Loucy (cell line): Measurements from ENCODE around the gene PTPRT.

Experiments used
- H2AFZ ChIP-seq: fragments of 200-600 bp; sonication (generic); 2 replicates; pipeline ENCODE4 v1.6.0; 2016; ENCODE audit warnings: antibody characterized with exemption, mild to moderate bottlenecking, low read length, moderate library complexity
- H3F3A ChIP-seq: fragments of 200-600 bp; 2 replicates; pipeline ENCODE4 v1.6.0; 2016; ENCODE audit warnings: antibody characterized with exemption, low read depth, mild to moderate bottlenecking
- H3K27me3 ChIP-seq: fragments of 200-600 bp; sonication (generic); 2 replicates; pipeline ENCODE4 v1.6.1; 2014; ENCODE audit warnings: low read length, mild to moderate bottlenecking; ENCODE audit not compliant: insufficient read depth, poor library complexity, severe bottlenecking
- H3K36me3 ChIP-seq: fragments of 200-600 bp; sonication (generic); 2 replicates; pipeline ENCODE4 v1.6.1; 2016; ENCODE audit warnings: low read length; ENCODE audit not compliant: insufficient read depth
- H3K4me1 ChIP-seq: fragments of 200-600 bp; sonication (generic); 2 replicates; pipeline ENCODE4 v1.5.1; 2014; ENCODE audit warnings: low read length, mild to moderate bottlenecking; ENCODE audit not compliant: insufficient read depth, poor library complexity, severe bottlenecking
- H3K4me2 ChIP-seq: fragments of 200-600 bp; sonication (generic); 2 replicates; pipeline ENCODE4 v1.6.0; 2014; ENCODE audit warnings: antibody characterized with exemption, low read length, low read depth, mild to moderate bottlenecking; ENCODE audit not compliant: poor library complexity, severe bottlenecking
- H3K4me3 ChIP-seq: fragments of 200-600 bp; sonication (generic); 2 replicates; pipeline ENCODE4 v1.5.1; 2014; ENCODE audit warnings: low read length, mild to moderate bottlenecking, mixed read lengths; ENCODE audit not compliant: poor library complexity, severe bottlenecking
- H3K79me2 ChIP-seq: fragments of 200-600 bp; sonication (generic); 2 replicates; pipeline ENCODE4 v1.6.1; 2014; ENCODE audit warnings: low read length; ENCODE audit not compliant: insufficient read depth
- H3K9ac ChIP-seq: fragments of 200-600 bp; sonication (generic); 2 replicates; pipeline ENCODE4 v1.6.0; 2014; ENCODE audit warnings: mild to moderate bottlenecking, low read depth, low read length, moderate library complexity; ENCODE audit not compliant: poor library complexity, severe bottlenecking
- H3K9me2 ChIP-seq: fragments of 200-600 bp; sonication (generic); replicated peaks from 2 replicates; pipeline ENCODE4 v1.6.1; 2016; ENCODE audit warnings: low read depth, low read length, mixed read lengths
- H3K9me3 ChIP-seq: fragments of 200-600 bp; sonication (generic); 2 replicates; pipeline ENCODE4 v1.6.1; 2014; ENCODE audit warnings: mild to moderate bottlenecking, antibody characterized with exemption, low read length, low read depth; ENCODE audit not compliant: insufficient read depth
- H4K20me1 ChIP-seq: fragments of 200-600 bp; sonication (generic); 2 replicates; pipeline ENCODE4 v1.6.0; 2014; ENCODE audit warnings: antibody characterized with exemption, low read length, mild to moderate bottlenecking; ENCODE audit not compliant: insufficient read depth, poor library complexity, severe bottlenecking
- EZH2phosphoT487 ChIP-seq: fragments of 200-600 bp; IDR thresholded peaks from 2 replicates; pipeline ENCODE4 v1.6.1; 2018; ENCODE audit warnings: antibody characterized with exemption, mild to moderate bottlenecking, moderate library complexity, borderline replicate concordance
- TF ChIP-seq, protein P1 (sequence below): fragments of 200-600 bp; sonication (generic); conservative IDR thresholded peaks from 2 replicates; pipeline ENCODE4 v1.5.1; 2014; ENCODE audit warnings: mild to moderate bottlenecking, antibody characterized with exemption, low read length

PTPRT gene

DNA sequence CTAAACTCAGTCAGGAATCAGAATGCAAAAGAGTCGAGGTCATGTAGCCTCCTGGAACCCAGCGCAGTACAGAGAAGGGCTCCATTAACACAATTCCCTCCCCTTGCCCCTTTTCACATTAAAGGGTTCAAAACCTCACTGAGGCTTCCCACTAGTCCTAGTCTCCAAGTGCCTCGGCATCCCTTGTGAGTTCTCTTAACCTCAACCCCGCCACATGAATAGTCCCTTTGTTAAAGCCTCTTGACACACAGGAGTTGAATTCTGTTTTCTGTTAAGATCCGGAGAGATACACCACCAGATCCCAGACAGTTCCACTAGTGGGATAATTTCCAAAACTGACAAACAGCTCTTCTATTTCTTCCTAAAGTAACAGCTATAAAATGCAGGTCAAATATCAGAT lies 17.8 kb downstream of the PTPRT start:
- Histone ChIP-seq H3K9me3 (0 out of 2 replicates have a peak, but pooled peaks cover 3% of the 10 kb centered on the region), H3K79me2 (no peaks in the 10 kb centered on the region), H3K27me3 (no peaks in the 10 kb centered on the region), H3K36me3 (no peaks in the 10 kb centered on the region), H4K20me1 (no peaks in the 10 kb centered on the region), H3K4me1 (no peaks in the 10 kb centered on the region), H3K9me2 (no peaks in the 10 kb centered on the region), H3K4me3 (no peak overlapping the region), H3K4me2 (no peak overlapping the region), H3F3A (no peaks in the 10 kb centered on the region), H3K9ac (no peak overlapping the region), H2AFZ (no peak overlapping the region)
- TF ChIP-seq, protein P1, sequence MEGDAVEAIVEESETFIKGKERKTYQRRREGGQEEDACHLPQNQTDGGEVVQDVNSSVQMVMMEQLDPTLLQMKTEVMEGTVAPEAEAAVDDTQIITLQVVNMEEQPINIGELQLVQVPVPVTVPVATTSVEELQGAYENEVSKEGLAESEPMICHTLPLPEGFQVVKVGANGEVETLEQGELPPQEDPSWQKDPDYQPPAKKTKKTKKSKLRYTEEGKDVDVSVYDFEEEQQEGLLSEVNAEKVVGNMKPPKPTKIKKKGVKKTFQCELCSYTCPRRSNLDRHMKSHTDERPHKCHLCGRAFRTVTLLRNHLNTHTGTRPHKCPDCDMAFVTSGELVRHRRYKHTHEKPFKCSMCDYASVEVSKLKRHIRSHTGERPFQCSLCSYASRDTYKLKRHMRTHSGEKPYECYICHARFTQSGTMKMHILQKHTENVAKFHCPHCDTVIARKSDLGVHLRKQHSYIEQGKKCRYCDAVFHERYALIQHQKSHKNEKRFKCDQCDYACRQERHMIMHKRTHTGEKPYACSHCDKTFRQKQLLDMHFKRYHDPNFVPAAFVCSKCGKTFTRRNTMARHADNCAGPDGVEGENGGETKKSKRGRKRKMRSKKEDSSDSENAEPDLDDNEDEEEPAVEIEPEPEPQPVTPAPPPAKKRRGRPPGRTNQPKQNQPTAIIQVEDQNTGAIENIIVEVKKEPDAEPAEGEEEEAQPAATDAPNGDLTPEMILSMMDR = no peak
- TF ChIP-seq EZH2phosphoT487 = no peak

DNA sequence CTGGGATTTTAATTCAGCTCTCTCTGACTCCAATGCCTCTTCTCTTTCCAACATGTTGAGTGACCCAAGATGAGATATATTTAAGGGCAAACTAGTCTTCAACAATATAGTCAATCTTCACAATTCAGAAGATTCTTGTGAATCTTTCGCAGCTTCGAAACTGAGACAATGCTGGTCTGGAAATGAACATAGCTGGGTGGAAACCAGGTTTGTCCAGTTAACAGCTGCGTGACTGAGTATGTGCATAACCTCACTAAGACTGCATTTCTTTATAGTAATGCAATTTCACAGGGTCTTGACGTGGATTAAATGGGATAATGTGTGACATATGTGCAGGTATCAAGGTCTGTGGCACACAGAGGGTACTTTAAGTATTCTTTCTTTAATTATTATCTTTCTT lies 18.9 kb downstream of the PTPRT start:
- H3K4me1 ChIP-seq = no peaks in the 10 kb centered on the region
- no peak overlapping the region for H2AFZ ChIP-seq
- H3K27me3 ChIP-seq = no peaks in the 10 kb centered on the region
- H3F3A ChIP-seq = no peaks in the 10 kb centered on the region
- no peaks in the 10 kb centered on the region for H3K9me2 ChIP-seq
- no peak overlapping the region for H3K9ac ChIP-seq
- no peaks in the 10 kb centered on the region for H4K20me1 ChIP-seq
- TF ChIP-seq, protein P1 = no peak
- TF ChIP-seq EZH2phosphoT487 = no peak
- H3K9me3 ChIP-seq = no peaks in the 10 kb centered on the region
- H3K79me2 ChIP-seq = no peaks in the 10 kb centered on the region
- no peak overlapping the region for H3K4me2 ChIP-seq
- H3K36me3 ChIP-seq = no peaks in the 10 kb centered on the region
- H3K4me3 ChIP-seq = no peak overlapping the region

DNA sequence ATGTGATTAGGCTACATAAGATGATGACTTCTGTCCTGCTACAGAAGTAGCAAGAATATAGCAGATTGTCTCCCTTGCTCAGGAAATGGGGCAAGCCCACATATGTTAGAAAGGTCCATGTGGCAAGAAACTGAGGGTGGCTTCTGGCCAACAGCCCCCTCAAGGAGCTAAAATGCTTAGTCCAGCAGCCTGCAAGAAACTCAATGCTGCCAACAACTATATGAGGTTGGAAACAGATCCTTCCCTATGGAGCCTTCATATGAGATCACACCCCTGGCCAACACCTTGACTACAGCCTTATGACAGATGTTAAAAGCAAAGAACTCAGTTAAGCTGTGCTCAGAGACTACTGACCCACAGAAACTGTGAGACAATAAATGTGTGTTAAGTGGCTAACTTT lies 22.1 kb downstream of the PTPRT start:
- H3K9ac ChIP-seq = no peak overlapping the region
- TF ChIP-seq EZH2phosphoT487 = no peak
- TF ChIP-seq, protein P1 = no peak
- H3K9me3 ChIP-seq = no peaks in the 10 kb centered on the region
- no peaks in the 10 kb centered on the region for H3F3A ChIP-seq
- H4K20me1 ChIP-seq = no peaks in the 10 kb centered on the region
- H3K4me1 ChIP-seq = no peaks in the 10 kb centered on the region
- H3K4me3 ChIP-seq = no peak overlapping the region
- H2AFZ ChIP-seq = no peak overlapping the region
- no peak overlapping the region for H3K4me2 ChIP-seq
- no peaks in the 10 kb centered on the region for H3K36me3 ChIP-seq
- no peaks in the 10 kb centered on the region for H3K9me2 ChIP-seq
- no peaks in the 10 kb centered on the region for H3K79me2 ChIP-seq
- H3K27me3 ChIP-seq = no peaks in the 10 kb centered on the region
